Fibroblast of lung (primary cell): ENCODE results near the gene LMF2. TPM values are rescaled to one million over a fixed set of nuclear protein-coding genes. Genes with fewer than 3 reads are reported as not detected.

Source experiments
- DNase-seq, 2 donors: peaks; one replicate each; pipeline versions ENCODE4 v3.0.0 to v3.0.0-alpha.2; 2010; ENCODE audit warnings: low read depth in 2 of 2
- H2AFZ ChIP-seq: 2 replicates; pipeline ENCODE4 v1.5.1; 2012; ENCODE audit warnings: low read length, control low read depth, inconsistent platforms
- H3K27ac ChIP-seq: 2 replicates; pipeline ENCODE4 v1.5.1; 2011; ENCODE audit warnings: low read length, control low read depth; ENCODE audit not compliant: insufficient read depth
- H3K27me3 ChIP-seq: 2 replicates; pipeline ENCODE4 v1.5.1; 2011; ENCODE audit warnings: mild to moderate bottlenecking, low read length; ENCODE audit not compliant: control insufficient read depth, insufficient read depth
- H3K36me3 ChIP-seq: 2 replicates; pipeline ENCODE4 v1.5.1; 2011; ENCODE audit warnings: low read length; ENCODE audit not compliant: control insufficient read depth, insufficient read depth
- H3K4me1 ChIP-seq: 2 replicates; pipeline ENCODE4 v1.5.1; 2011; ENCODE audit warnings: low read length; ENCODE audit not compliant: control insufficient read depth, insufficient read depth; ENCODE audit errors: extremely low read depth
- H3K4me2 ChIP-seq: 2 replicates; pipeline ENCODE4 v1.5.1; 2011; ENCODE audit warnings: low read length, control low read depth; ENCODE audit not compliant: insufficient read depth; ENCODE audit errors: extremely low read depth
- H3K4me3 ChIP-seq, 4 experiments: fragments of 200-600 bp in 1 of 4; sonication (generic) in 1 of 4; replicated peaks in 1 of 4; 2 replicates each; pipeline ENCODE4 v1.5.1; 2011 to 2016; ENCODE audit warnings: low read length in 4 of 4, low read depth in 3 of 4, mild to moderate bottlenecking in 3 of 4, control low read depth in 2 of 4, inconsistent platforms in 1 of 4, mixed read lengths in 1 of 4; ENCODE audit not compliant: insufficient read depth in 1 of 4; ENCODE audit errors: control extremely low read depth in 1 of 4
- H3K79me2 ChIP-seq: 2 replicates; pipeline ENCODE4 v1.5.1; 2012; ENCODE audit warnings: mild to moderate bottlenecking, low read length, inconsistent platforms; ENCODE audit not compliant: control insufficient read depth, insufficient read depth
- H3K9ac ChIP-seq: 2 replicates; pipeline ENCODE4 v1.5.1; 2011; ENCODE audit warnings: mild to moderate bottlenecking, low read length, control low read depth; ENCODE audit not compliant: insufficient read depth
- H3K9me3 ChIP-seq: 2 replicates; pipeline ENCODE4 v1.5.1; 2012; ENCODE audit warnings: low read depth, low read length; ENCODE audit not compliant: control insufficient read depth, insufficient read depth
- H4K20me1 ChIP-seq: 2 replicates; pipeline ENCODE4 v1.5.1; 2011; ENCODE audit warnings: low read length; ENCODE audit not compliant: control insufficient read depth, insufficient read depth; ENCODE audit errors: extremely low read depth
- EZH2 ChIP-seq: IDR thresholded peaks from 2 replicates; pipeline ENCODE4 v1.5.1; 2012; ENCODE audit warnings: low read length, control low read depth, mild to moderate bottlenecking; ENCODE audit errors: missing control alignments
- polyA plus RNA-seq, 2 donors: library from polyadenylated mRNA; depleted of rRNA in 1 of 2; stranded (reverse) in 1 of 2; unstranded in 1 of 2; fragments of >200 nt; gene quantifications; 2 replicates each; pipeline ENCODE4 v1.2.1, GENCODE V29; 2011 to 2012; ENCODE audit warnings: missing spikeins in 1 of 2
- total RNA-seq: library from RNA; depleted of rRNA; stranded (reverse); fragments of >200 nt; gene quantifications from 2 replicates; pipeline ENCODE4 v1.2.1, GENCODE V29; 2014
- TF ChIP-seq, protein P1 (sequence below), 2 donors: IDR thresholded peaks in 1 of 2; conservative IDR thresholded peaks in 1 of 2; 1 replicate in 1 of 2; 2 replicates in 1 of 2; pipeline ENCODE4 v1.5.1; 2011 to 2012; ENCODE audit warnings: low read length in 2 of 2, control low read depth in 1 of 2, inconsistent platforms in 1 of 2, low read depth in 1 of 2, mild to moderate bottlenecking in 1 of 2

Gene LMF2
- total and polyA plus RNA-seq, 2 donors (not counting 1 experiment from before 2014, with no cell fraction given), result 25.8 to 37.8 TPM

DNA sequence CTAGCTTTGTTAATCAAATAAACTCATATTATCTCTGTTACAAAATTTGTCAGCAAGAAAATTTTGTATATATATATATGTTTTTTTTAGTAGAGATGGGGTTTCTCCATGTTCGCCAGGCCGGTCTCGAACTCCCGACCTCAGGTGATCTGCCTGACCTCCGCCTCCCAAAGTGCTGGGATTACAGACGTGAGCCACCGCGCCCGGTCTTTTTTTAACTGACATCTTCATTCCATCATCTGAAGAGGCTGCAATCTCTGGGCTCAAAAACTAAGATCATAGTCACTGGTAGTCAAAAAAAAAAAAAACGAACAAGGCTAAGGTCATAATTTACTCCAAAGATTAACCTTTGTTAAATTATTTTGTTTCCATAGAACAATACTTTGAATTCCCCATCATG, 32.9 kb upstream of the LMF2 start:
- H3K9ac ChIP-seq, result no peak overlapping the region
- no peaks in the 10 kb centered on the region for H3K79me2 ChIP-seq
- peaks cover 7% of the 10 kb centered on the region for H3K4me1 ChIP-seq
- H3K9me3 ChIP-seq, result no peaks in the 10 kb centered on the region
- H3K27ac ChIP-seq, result no peak overlapping the region
- H3K4me3 ChIP-seq, result no peak overlapping the region
- H2AFZ ChIP-seq, result no peak overlapping the region
- H4K20me1 ChIP-seq, result no peaks in the 10 kb centered on the region
- no peaks in the 10 kb centered on the region for H3K36me3 ChIP-seq
- DNase-seq, result no peak
- H3K4me2 ChIP-seq, result no peak overlapping the region
- peaks cover 6% of the 10 kb centered on the region for H3K27me3 ChIP-seq
- TF ChIP-seq EZH2, result no peak
- TF ChIP-seq, protein P1, sequence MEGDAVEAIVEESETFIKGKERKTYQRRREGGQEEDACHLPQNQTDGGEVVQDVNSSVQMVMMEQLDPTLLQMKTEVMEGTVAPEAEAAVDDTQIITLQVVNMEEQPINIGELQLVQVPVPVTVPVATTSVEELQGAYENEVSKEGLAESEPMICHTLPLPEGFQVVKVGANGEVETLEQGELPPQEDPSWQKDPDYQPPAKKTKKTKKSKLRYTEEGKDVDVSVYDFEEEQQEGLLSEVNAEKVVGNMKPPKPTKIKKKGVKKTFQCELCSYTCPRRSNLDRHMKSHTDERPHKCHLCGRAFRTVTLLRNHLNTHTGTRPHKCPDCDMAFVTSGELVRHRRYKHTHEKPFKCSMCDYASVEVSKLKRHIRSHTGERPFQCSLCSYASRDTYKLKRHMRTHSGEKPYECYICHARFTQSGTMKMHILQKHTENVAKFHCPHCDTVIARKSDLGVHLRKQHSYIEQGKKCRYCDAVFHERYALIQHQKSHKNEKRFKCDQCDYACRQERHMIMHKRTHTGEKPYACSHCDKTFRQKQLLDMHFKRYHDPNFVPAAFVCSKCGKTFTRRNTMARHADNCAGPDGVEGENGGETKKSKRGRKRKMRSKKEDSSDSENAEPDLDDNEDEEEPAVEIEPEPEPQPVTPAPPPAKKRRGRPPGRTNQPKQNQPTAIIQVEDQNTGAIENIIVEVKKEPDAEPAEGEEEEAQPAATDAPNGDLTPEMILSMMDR (conservative IDR thresholded peaks at IDR 0.05 in 1 of 2, IDR thresholded peaks at IDR 0.05 in 1 of 2; ENCODE audit: low read depth in 1 of 2, low read length in 2 of 2), result no peak

DNA sequence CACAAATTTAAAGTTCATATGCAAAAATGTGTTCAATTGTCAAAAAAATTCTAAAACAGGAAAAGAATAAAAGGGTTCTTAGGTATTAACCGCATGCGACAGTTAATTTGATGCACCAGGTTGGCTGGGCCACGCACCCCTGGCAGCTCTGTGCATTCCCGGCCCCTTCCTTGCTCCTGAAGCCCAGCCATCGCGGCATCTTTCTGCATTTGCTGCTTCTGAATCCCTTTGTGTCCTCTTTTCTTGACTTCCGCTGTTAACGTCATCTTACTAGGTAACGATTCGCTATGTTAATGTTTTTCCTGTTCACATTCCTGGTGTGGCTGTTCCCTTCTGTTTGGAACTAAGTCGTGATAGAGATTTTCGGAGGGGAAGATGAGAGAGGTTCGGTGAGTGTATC, 30.3 kb upstream of the LMF2 start:
- Histone ChIP-seq H3K79me2 (no peaks in the 10 kb centered on the region), H3K27ac (no peak overlapping the region), H2AFZ (no peak overlapping the region), H3K9me3 (no peaks in the 10 kb centered on the region), H3K4me2 (no peak overlapping the region), H3K4me1 (peaks cover 6% of the 10 kb centered on the region), H3K36me3 (no peaks in the 10 kb centered on the region), H3K9ac (no peak overlapping the region), H3K4me3 (no peak overlapping the region), H3K27me3 (no peaks in the 10 kb centered on the region), H4K20me1 (no peaks in the 10 kb centered on the region)
- no peak for DNase-seq
- TF ChIP-seq EZH2, result no peak
- TF ChIP-seq, protein P1 (conservative IDR thresholded peaks at IDR 0.05 in 1 of 2, IDR thresholded peaks at IDR 0.05 in 1 of 2; ENCODE audit: low read depth in 1 of 2, low read length in 2 of 2), result no peak

DNA sequence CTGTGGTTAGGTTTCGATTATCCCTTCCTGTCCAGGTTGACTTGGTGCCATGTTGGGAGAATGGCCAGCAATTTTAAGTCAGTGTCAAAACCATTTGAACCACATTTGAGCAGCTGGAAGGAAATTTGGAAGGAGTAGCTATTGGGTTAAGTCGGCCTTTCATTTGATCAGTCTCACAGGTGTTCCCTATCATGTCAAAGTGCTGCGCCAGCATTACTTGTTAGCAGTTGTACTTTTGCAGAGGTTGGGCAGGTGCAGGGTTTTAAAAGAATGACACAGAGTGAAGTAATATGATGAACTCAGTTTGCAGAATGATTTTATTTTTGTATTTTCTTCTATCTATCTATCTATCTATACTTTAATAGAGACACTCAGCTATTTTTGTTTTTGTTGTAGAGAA, 28.7 kb upstream of the LMF2 start:
- no peak overlapping the region for H3K4me2 ChIP-seq
- no peak overlapping the region for H3K4me3 ChIP-seq
- no peak for DNase-seq
- peaks cover 2% of the 10 kb centered on the region for H3K27me3 ChIP-seq
- no peak overlapping the region for H3K9ac ChIP-seq
- H3K79me2 ChIP-seq, result no peaks in the 10 kb centered on the region
- no peaks in the 10 kb centered on the region for H4K20me1 ChIP-seq
- no peaks in the 10 kb centered on the region for H3K9me3 ChIP-seq
- peaks cover 6% of the 10 kb centered on the region for H3K4me1 ChIP-seq
- no peak overlapping the region for H3K27ac ChIP-seq
- no peak overlapping the region for H2AFZ ChIP-seq
- H3K36me3 ChIP-seq, result no peaks in the 10 kb centered on the region
- no peak for TF ChIP-seq EZH2
- TF ChIP-seq, protein P1 (conservative IDR thresholded peaks at IDR 0.05 in 1 of 2, IDR thresholded peaks at IDR 0.05 in 1 of 2; ENCODE audit: low read depth in 1 of 2, low read length in 2 of 2), result no peak
